ENCODE data around the gene RAET1G.
"Not testable (repeated sequence)": the region's sequence is repeated elsewhere in the genome, so short reads cannot be mapped to it uniquely, and the experiment has no call there.

Gene RAET1G

GRCh38 chr6:149913540-149914240 lies 9.2 kb downstream of the RAET1G start:
- DNase-seq (ENCODE audit: low read depth) = no peak

- DNase-seq (ENCODE audit: low read depth) = no peak
Observed at GRCh38 chr6:149913085-149913484, 9.8 kb downstream of the RAET1G start.

GRCh38 chr6:149912680-149913079 lies 10.2 kb downstream of the RAET1G start:
- DNase-seq (ENCODE audit: low read depth) = not testable (repeated sequence)

- no peak for DNase-seq (ENCODE audit: low read depth)
Observed at GRCh38 chr6:149910721-149911151, 12.2 kb downstream of the RAET1G start.

GRCh38 chr6:149909701-149910470 lies 13.0 kb downstream of the RAET1G start:
- DNase-seq (ENCODE audit: low read depth) = no peak

- not testable (repeated sequence) for DNase-seq (ENCODE audit: low read depth)
Observed at GRCh38 chr6:149908480-149908879, 14.4 kb downstream of the RAET1G start.

- no peak for DNase-seq (ENCODE audit: low read depth)
Observed at GRCh38 chr6:149907317-149907716, 15.6 kb downstream of the RAET1G start.

GRCh38 chr6:149906405-149906804 lies 16.5 kb downstream of the RAET1G start:
- DNase-seq (ENCODE audit: low read depth) = no peak

- no peak for DNase-seq (ENCODE audit: low read depth)
Observed at GRCh38 chr6:149905911-149906371, 17.0 kb downstream of the RAET1G start.

GRCh38 chr6:149905371-149905910 lies 17.5 kb downstream of the RAET1G start:
- no peak for DNase-seq (ENCODE audit: low read depth)

- no peak for DNase-seq (ENCODE audit: low read depth)
Observed at GRCh38 chr6:149904661-149905370, 18.1 kb downstream of the RAET1G start.

GRCh38 chr6:149903938-149904611 lies 18.8 kb downstream of the RAET1G start:
- DNase-seq (ENCODE audit: low read depth) = no peak

- no peak for DNase-seq (ENCODE audit: low read depth)
Observed at GRCh38 chr6:149901444-149902140, 21.3 kb downstream of the RAET1G start.

GRCh38 chr6:149900620-149901443 lies 22.1 kb downstream of the RAET1G start:
- no peak for DNase-seq (ENCODE audit: low read depth)

- DNase-seq (ENCODE audit: low read depth) = no peak
Observed at GRCh38 chr6:149899926-149900619, 22.8 kb downstream of the RAET1G start.

GRCh38 chr6:149899486-149899885 lies 23.4 kb downstream of the RAET1G start:
- no peak for DNase-seq (ENCODE audit: low read depth)

- no peak for DNase-seq (ENCODE audit: low read depth)
Observed at GRCh38 chr6:149898966-149899365, 24.0 kb downstream of the RAET1G start.

- DNase-seq (ENCODE audit: low read depth) = no peak
Observed at GRCh38 chr6:149897855-149898744, 24.8 kb downstream of the RAET1G start, which contains the start of gene RAET1E. RAET1E (minus strand) TSS chr6:149898113; CDS start chr6:149890901, 7,212 bp downstream.

All from fibroblast of gingiva (primary cell).